ENCODE results near the gene PTGS1.

- no peak for TF ChIP-seq CTCF (IDR thresholded peaks at IDR 0.05)
- no peak for TF ChIP-seq EZH2 (IDR thresholded peaks at IDR 0.05; ENCODE audit: borderline replicate concordance, insufficient read depth, low read depth, low read length, poor library complexity, severe bottlenecking)
Measured at GRCh38 chr9:122370303-122370702, 521 bp upstream of the PTGS1 start.
